HG03060 (cell line): ENCODE results near the gene YBX2.

Experiments
- ATAC-seq: cut with Tn5 transposase; IDR thresholded peaks from one replicate; pipeline ENCODE4 v1.9.1; 2021; ENCODE audit warnings: low read depth, moderate number of reproducible peaks; ENCODE audit not compliant: unreplicated experiment

YBX2 gene

DNA sequence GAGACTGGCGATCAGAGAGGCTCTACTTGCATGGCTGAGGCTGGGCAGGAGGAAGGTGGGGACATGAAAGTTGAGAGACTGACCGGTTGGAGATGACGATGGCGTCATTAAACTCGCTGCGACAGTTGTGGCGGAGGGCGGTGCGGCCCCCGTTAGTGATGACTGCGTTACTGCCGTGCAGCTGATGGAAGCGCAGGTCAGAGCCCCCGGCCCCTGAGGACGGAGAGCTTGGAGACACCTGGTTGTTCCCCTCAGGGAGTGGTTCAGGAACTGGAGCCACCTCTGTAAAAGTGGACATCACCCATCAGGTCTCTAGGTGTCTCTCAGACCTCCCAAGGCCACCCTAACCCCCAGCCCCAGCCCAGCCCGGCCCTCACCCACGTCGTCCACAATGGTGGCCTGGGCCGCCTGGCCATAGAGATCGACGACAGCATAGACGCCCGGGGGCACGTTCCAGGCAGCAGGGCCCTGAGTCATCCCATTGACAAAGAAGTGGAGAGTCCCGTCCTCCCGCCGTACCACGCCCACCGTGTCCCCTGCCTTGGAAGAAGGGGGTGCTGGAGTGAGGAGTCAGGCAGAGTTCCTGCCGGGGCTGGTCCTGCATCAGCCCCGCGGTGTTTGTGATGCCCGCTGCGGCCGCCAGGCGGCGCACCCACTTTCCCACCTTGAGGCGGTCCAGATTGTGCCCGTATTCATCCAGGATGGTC, 29.4 kb upstream of the YBX2 start:
- no peak for ATAC-seq

- no peak for ATAC-seq
Observed at GRCh38 chr17:7322520-7323194, 28.2 kb upstream of the YBX2 start.

GRCh38 chr17:7321466-7321865, 27.0 kb upstream of the YBX2 start:
- ATAC-seq = no peak

GRCh38 chr17:7318121-7318860, 23.9 kb upstream of the YBX2 start:
- ATAC-seq = no peak

- no peak for ATAC-seq
Observed at GRCh38 chr17:7317161-7317803, 22.8 kb upstream of the YBX2 start.

DNA sequence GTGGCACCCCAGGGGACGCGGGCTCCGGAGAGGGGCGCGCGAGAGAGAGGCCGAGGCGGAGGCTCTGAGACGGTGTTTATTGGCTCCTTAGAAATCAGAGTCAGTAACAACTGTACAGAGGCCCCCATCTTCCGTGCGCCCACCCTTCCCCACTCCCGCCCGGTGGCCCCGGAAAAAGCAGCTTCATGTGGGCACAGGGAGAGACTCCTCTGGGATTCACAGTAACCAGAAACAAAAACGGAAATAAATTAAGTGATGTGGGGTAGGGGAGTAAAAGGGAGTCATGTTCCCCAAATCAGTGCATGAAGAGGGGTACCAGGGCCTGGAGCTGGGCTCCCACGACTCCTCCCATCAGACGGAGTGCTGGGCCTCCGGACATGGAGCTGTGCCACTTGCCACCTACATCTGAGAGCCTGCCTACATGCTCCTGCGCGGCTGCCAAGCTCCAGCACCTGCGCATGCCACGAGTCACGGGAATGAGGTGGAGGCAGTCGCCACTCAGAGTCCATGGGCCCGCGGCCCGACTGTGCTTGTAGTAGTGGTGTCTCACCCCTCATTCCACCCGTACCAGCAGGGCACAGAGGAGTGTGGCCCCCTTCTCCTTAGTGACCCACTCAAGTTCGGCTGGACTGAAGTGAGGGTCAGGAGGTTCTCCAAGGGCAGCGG, 21.3 kb upstream of the YBX2 start:
- no peak for ATAC-seq

- ATAC-seq = no peak
Observed at GRCh38 chr17:7314719-7315569, 20.5 kb upstream of the YBX2 start, which contains the start of gene GPS2. TSS of gene GPS2 (minus strand) at chr17:7315360. CDS start at chr17:7315052, 308 bp downstream.

GRCh38 chr17:7313890-7314718, 19.7 kb upstream of the YBX2 start:
- no peak for ATAC-seq

- no peak for ATAC-seq
Observed at GRCh38 chr17:7313088-7313889, 18.9 kb upstream of the YBX2 start.

DNA sequence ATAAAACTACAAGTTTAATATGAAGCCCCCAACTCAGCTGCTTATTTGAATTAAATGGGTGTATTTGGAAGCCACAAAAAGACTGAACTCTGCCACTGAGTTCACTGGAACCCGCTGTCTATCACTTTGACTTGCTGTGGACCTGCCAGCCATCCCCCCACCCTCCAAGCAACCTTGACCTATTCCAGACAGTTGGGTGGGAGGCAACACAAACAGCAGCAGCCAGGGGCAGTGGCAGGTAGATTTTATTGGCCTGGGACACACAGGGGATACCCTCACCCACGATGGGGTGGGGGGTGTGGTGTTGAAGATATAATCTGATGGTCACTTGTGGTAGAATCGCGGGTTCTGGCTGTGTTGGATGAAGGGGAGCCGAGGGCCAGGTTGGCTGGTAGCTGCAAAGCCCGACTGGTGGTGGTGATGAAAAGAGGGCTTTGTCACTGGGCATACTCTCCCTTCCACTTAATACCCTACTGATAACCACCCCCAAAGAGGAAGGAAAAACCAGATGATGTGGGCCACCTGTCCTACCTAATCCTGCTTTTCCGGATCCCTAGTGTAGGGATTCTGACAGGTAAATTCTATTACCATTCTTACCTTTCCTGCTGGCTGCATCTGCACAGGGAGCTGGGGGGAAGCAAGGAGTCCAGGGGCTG, 18.1 kb upstream of the YBX2 start:
- no peak for ATAC-seq

DNA sequence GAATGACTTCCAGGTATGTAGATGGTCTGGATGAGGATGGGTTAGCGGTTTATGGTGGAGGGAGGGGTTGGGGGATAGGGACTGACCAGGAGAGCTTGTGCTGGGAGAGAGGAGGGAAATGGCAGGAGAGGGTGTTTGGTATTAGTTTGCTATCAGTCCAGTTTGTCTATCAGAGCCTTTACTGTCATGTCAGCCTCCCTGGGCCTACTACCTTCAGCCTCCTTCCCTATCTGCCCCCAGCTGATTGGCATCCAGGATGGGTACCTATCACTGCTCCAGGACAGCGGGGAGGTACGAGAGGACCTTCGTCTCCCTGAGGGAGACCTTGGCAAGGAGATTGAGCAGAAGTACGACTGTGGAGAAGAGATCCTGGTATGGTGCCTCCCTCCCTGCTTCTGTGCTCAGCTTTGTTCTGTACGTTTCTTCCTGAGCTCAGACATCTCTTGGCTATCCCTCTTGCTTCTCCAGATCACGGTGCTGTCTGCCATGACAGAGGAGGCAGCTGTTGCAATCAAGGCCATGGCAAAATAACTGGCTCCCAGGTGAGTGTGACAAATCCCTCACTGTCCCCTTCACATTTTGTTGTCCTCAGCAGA, 16.8 kb upstream of the YBX2 start:
- ATAC-seq = no peak

- ATAC-seq = no peak
Observed at GRCh38 chr17:7309628-7310027, 15.2 kb upstream of the YBX2 start.

- ATAC-seq = no peak
Observed at GRCh38 chr17:7308625-7309433, 14.4 kb upstream of the YBX2 start.

DNA sequence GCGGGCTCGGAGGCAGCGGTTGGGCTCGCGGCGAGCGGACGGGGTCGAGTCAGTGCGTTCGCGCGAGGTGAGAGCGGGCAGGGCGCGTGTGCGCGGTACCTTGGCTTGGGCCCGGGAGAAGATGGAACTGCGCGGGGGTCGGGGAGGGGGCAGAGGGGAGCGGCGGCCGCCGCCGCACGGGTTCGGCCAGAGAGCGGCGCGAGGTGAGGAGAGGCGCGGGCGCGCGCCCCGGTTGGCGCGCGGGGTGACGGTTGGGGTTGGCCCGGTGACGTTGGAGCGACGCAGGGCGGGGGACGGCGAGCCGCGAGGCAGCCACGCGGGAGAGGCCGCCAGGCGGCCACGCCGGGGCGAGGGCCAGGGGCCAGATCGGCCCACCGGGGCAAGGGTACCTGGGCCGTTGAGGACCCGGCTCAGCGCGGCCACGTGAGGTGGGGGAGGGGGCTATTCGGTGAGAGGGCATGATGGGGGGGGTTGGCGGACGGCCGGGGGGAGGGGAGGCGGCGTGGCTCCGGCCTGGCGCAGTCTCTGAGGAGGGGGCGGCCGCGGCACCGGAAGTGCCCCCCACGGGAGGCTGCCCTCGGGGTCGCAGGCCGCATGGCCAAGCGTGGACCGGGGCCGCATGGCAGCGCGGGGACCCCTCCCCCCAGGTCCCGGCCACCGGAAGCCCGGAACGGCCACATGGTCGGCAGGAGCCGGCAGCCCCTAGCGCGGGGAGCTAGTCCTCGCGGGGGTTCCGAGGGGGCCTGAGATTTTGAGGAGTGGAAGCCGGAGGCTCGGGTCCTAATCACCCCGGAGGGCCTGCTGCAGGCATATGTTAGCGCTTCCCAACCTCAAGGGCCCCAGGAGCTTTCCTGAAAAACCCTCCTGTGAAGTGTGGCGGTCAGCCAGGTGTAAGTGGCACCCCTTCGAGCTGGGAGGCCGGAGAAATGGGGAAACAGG, 13.5 kb upstream of the YBX2 start:
- ATAC-seq = no peak
